Measurements from ENCODE around the gene PIK3IP1. TPM values are rescaled to one million over a fixed set of nuclear protein-coding genes. Genes with fewer than 3 reads are reported as not detected.

Gene PIK3IP1
- total and polyA plus RNA-seq, 4 donors, result 3.1 to 7.8 (median 6.0) TPM

- TF ChIP-seq FOXA1 (IDR thresholded peaks at IDR 0.05), result no peak
- TF ChIP-seq ZBTB33 (IDR thresholded peaks at IDR 0.05), result no peak
- no peak for TF ChIP-seq SP1 (IDR thresholded peaks at IDR 0.05)
- DNase-seq (ENCODE audit: low spot score), result no peak
- H3K27ac ChIP-seq (ENCODE audit: low read depth in 1 of 2, low read length in 2 of 2), result no peak overlapping the region
Observed at GRCh38 chr22:31333641-31334040, 41.4 kb upstream of the PIK3IP1 start.

GRCh38 chr22:31332886-31333285 lies 40.6 kb upstream of the PIK3IP1 start:
- DNase-seq (ENCODE audit: low spot score), result no peak
- Histone ChIP-seq H3K4me1 (ENCODE audit: control insufficient read depth in 4 of 4, insufficient read depth in 4 of 4, low read length in 3 of 4) (peaks cover 0 to 5% (median 3%) of the 10 kb centered on the region in 4 donors), H3K4me3 (ENCODE audit: low read depth in 1 of 3, low read length in 3 of 3) (no peak overlapping the region), H3K27me3 (ENCODE audit: control insufficient read depth in 4 of 4, insufficient read depth in 4 of 4, low read length in 3 of 4) (no peaks in the 10 kb centered on the region), H3K9ac (ENCODE audit: low read depth in 1 of 2, low read length in 2 of 2) (no peak overlapping the region), H3K36me3 (ENCODE audit: control insufficient read depth in 4 of 4, insufficient read depth in 3 of 4, low read depth in 1 of 4, low read length in 3 of 4) (peaks cover 8 to 70% (median 28%) of the 10 kb centered on the region in 4 donors), H3K27ac (ENCODE audit: low read depth in 1 of 2, low read length in 2 of 2) (no peak overlapping the region), H3K9me3 (ENCODE audit: control insufficient read depth in 4 of 4, low read length in 3 of 4) (no peaks in the 10 kb centered on the region)
- TF ChIP-seq JUND (IDR thresholded peaks at IDR 0.05), result no peak
- no peak for TF ChIP-seq ZBTB33 (IDR thresholded peaks at IDR 0.05)
- no peak for TF ChIP-seq HNF4G (IDR thresholded peaks at IDR 0.05)
- TF ChIP-seq, protein P1, sequence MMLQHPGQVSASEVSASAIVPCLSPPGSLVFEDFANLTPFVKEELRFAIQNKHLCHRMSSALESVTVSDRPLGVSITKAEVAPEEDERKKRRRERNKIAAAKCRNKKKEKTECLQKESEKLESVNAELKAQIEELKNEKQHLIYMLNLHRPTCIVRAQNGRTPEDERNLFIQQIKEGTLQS (IDR thresholded peaks at IDR 0.05), result no peak
- no peak for TF ChIP-seq TAF1 (conservative IDR thresholded peaks at IDR 0.05)
- TF ChIP-seq YY1 (IDR thresholded peaks at IDR 0.05), result no peak
- WGBS, result 90% methylated on average over 1 of the region's 1 CpG

More at GRCh38 chr22:31333641-31334040, 41.4 kb upstream of the PIK3IP1 start:
- 93% methylated on average over 2 of the region's 2 CpGs for whole genome bisulfite sequencing
- peaks cover 8 to 68% (median 25%) of the 10 kb centered on the region in 4 donors for H3K36me3 ChIP-seq (ENCODE audit: control insufficient read depth in 4 of 4, insufficient read depth in 3 of 4, low read depth in 1 of 4, low read length in 3 of 4)
- no peak overlapping the region for H3K4me3 ChIP-seq (ENCODE audit: low read depth in 1 of 3, low read length in 3 of 3)
- no peaks in the 10 kb centered on the region for H3K9me3 ChIP-seq (ENCODE audit: control insufficient read depth in 4 of 4, low read length in 3 of 4)
- peaks cover 0 to 5% (median 3%) of the 10 kb centered on the region in 4 donors for H3K4me1 ChIP-seq (ENCODE audit: control insufficient read depth in 4 of 4, insufficient read depth in 4 of 4, low read length in 3 of 4)
- no peaks in the 10 kb centered on the region for H3K27me3 ChIP-seq (ENCODE audit: control insufficient read depth in 4 of 4, insufficient read depth in 4 of 4, low read length in 3 of 4)
- H3K9ac ChIP-seq (ENCODE audit: low read depth in 1 of 2, low read length in 2 of 2), result no peak overlapping the region

- no peak for DNase-seq (ENCODE audit: low spot score)
- Histone ChIP-seq H3K4me1 (ENCODE audit: control insufficient read depth in 4 of 4, insufficient read depth in 4 of 4, low read length in 3 of 4) (peaks cover 0 to 5% (median 3%) of the 10 kb centered on the region in 4 donors), H3K4me3 (ENCODE audit: low read depth in 1 of 3, low read length in 3 of 3) (no peak overlapping the region), H3K9ac (ENCODE audit: low read depth in 1 of 2, low read length in 2 of 2) (no peak overlapping the region), H3K27me3 (ENCODE audit: control insufficient read depth in 4 of 4, insufficient read depth in 4 of 4, low read length in 3 of 4) (no peaks in the 10 kb centered on the region), H3K36me3 (ENCODE audit: control insufficient read depth in 4 of 4, insufficient read depth in 3 of 4, low read depth in 1 of 4, low read length in 3 of 4) (peaks cover 9 to 72% (median 36%) of the 10 kb centered on the region in 4 donors), H3K27ac (ENCODE audit: low read depth in 1 of 2, low read length in 2 of 2) (no peak overlapping the region), H3K9me3 (ENCODE audit: control insufficient read depth in 4 of 4, low read length in 3 of 4) (no peaks in the 10 kb centered on the region)
- TF ChIP-seq FOXA1 (IDR thresholded peaks at IDR 0.05), result no peak
- no peak for TF ChIP-seq REST (IDR thresholded peaks at IDR 0.05)
- no peak for TF ChIP-seq ZBTB33 (IDR thresholded peaks at IDR 0.05)
- no peak for TF ChIP-seq HNF4G (IDR thresholded peaks at IDR 0.05)
- WGBS, result 97% methylated on average over 8 of the region's 8 CpGs
Observed at GRCh38 chr22:31332010-31332409, 39.7 kb upstream of the PIK3IP1 start.
